GM18505 (cell line): ENCODE measurements around the gene NDOR1.
A peak's percentile ranks its signal among the peaks of the same experiment; 100 is the strongest.

Source experiments
- ATAC-seq: cut with Tn5 transposase; IDR thresholded peaks from one replicate; pipeline ENCODE4 v1.9.1; 2021; ENCODE audit not compliant: unreplicated experiment
- POLR2A ChIP-seq: IDR thresholded peaks from 4 replicates; pipeline ENCODE4 v1.6.1; 2011; ENCODE audit warnings: borderline replicate concordance; ENCODE audit not compliant: insufficient read depth, insufficient read length; ENCODE audit errors: extremely low read depth

Gene NDOR1

DNA sequence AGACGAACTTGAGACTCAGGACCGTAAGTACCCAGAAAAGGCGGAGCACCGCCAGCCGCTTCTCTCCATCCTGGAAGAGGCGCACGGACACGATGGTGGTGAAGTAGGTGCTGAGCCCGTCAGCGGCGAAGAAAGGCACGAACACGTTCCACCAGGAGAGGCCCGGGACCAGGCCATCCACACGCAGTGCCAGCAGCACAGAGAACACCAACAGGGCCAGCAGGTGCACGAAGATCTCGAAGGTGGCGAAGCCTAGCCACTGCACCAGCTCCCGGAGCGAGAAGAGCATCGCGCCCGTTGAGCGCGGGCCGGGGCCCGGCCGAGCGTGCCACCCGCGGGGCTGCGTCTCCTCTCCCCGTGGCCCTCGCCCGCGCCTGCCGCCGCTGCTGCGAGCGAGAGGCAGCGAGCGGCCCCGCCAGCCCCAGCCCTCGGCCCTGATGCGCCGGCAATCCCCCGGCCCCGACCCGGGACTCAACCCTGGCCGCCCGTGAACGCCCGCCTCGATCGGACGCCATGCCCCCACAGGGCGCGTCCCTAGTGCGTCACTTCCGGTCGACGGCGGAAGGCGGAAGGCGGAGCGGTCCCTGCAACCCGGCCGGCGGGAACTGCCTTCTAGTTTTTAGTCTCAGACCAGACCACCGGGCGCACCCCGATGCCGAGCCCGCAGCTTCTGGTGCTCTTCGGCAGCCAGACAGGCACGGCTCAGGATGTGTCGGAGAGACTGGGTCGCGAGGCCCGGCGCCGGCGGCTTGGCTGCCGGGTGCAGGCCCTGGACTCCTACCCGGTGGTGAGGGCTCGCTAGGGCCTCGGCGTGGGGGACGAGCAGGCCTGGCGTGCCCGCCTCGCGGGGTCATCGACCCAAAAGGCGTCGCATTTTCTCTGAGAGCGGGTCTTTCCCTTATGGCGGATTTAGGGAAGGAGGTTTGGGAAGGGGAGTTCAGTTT, at the start of gene NDOR1, which contains the start of gene TMEM203:
Gene NDOR1, plus strand, starts transcription at position 575 of the 944 bp plus-strand sequence. Its CDS starts 78 bp downstream, at position 653.
Gene TMEM203, minus strand, starts transcription at position 523 of the 944 bp plus-strand sequence. Its CDS starts 234 bp downstream, at position 289.
- peak; percentile 89 for TF ChIP-seq POLR2A
- peak; percentile 39 for ATAC-seq

DNA sequence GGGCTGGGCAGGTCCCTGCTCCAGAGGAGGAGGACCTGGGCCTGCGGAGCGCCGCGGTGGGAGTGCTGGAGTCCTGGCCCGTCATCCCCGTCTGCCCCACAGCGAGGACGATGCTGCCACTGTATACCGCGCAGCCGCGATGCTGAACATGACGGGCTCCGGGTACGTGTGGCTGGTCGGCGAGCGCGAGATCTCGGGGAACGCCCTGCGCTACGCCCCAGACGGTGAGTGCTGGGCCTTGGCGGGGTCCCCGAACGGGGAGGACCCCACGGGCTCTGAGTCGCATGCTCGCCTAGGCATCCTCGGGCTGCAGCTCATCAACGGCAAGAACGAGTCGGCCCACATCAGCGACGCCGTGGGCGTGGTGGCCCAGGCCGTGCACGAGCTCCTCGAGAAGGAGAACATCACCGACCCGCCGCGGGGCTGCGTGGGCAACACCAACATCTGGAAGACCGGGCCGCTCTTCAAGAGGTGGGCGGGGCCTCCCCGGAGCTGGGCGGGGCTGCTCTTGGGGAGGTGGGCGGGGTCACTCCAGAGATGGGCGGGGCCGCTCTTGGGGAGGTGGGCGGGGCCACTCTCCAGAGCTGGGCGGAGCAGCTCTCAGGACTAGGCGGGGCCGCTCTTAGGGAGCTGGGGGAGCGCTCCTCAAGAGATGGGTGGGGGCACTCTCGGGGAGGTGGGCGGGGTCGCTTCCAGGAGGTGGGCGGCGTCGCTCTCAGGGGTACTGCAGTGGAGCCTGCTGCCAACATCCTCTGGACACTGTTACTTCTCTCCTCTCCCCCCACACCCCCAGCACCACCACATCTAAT, 48.7 kb upstream of the NDOR1 start:
- ATAC-seq, result no peak
- no peak for TF ChIP-seq POLR2A

DNA sequence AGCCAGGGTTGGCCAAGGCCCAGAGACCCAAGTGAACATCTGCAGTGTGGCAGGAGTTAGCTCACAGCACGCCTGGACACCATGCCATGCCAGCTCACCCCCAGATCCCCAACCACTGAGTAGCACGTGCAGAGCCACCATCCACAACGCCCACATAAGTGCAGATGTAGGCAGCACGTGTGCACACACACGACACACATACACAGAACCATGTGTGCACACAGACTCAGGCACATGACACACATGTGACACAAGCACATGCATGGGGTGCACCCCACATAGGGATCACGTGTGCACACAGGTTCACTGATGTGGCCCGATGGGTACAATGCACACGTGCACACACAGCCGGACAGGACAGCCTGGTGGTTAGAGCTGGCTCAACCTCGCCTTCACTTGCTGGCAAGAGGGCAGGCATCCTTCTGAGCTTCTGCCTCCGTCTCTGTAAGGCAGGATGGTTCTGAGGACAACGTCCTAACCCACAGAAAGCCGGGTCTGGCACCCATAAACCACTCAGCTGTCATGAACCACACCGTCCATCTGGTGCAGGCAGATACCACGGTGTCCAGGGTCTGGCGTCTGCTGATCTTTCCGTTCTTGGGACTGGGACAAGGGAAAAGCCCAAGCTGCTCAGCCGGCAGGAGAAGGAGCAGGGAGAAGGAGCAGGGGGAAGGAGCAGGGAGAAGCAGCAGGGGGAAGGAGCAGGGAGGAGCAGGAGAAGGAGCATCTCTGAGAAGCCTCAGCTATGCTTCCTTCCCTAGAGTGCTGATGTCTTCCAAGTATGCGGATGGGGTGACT, 47.7 kb upstream of the NDOR1 start:
- ATAC-seq, result no peak
- no peak for TF ChIP-seq POLR2A

DNA sequence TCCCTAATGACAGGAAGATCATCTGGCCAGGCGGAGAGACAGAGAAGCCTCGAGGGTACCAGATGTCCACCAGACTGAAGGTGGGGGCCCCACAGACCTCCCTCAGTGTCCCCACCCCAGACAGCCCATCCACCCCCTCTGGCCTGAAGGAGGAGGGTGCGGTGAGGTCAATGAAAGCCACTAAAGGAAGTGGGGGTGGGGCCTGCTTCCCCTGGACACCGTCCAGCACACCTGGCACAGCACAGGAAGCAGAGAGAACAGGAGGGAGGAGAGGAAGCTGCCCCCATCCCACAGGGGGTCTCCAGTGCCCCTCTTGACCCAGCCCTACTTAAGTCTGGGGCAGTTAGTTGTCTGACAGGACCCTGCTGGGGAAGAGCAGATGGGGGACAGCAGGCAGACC, 46.9 kb upstream of the NDOR1 start:
- ATAC-seq, result no peak

DNA sequence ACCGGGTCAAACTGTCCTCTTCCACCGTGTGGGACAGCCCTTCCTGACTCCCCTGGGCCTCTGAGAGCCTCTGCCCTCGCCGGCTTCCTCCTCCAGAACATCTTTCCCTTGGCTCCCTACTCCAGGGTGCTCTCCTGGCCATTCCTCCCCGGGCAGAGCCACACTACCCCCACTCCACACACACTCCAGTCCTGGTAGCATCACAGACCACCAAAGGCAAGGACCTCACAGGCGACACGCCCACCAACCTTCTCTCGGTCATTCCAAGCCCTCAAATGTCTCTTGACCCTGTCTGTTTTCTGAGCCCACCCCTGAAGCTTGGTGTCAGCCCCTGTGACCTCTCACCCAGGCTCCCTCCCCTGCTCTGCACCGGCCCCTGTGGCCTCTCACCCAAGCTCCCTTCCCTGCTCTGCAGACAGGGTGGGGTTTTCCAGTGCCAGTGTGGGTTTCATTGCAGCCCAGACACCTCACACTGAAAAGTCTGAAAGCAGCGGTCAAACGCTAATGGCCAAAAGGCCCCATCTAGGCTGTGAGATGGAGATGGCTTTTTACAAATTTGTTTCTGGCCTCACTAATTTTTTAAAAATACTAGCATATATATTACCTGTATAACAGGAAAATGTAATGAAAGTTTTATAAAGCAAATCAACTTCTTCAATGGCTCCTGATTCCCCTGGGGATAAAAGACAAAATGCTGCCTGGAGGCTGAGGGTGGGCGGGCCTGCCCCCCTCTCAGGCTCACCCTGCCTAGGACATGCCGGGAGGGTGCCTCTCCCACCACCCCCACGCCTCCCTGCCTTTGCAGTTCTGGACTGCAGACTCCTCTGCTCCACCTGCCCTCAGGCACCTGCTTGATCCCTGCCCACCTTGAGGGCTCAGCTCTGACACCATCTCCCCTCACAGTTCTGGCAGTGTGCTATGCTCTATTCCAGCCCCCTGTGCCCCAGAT, 46.1 kb upstream of the NDOR1 start:
- TF ChIP-seq POLR2A, result no peak
- ATAC-seq, result no peak

More for the DNA sequence above, 46.9 kb upstream of the NDOR1 start:
- no peak for TF ChIP-seq POLR2A

DNA sequence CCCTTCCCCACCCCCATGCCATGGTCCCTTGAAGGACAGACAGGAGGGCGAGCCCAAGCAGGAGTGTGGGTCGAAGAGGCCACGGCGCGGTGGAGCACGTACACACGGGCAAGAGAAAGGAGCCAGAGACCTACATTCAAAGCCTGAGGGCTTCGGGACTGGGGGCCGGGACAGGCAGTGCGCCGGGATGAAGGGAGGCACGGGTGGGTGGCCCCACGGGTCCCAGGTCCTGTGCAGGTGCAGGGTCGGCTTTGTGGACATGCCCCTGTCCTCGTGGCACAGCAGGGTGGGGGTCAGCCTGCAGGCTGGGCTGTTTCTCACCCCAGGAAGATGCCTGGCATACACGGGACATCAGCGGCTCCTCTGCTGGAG, 45.5 kb upstream of the NDOR1 start:
- no peak for TF ChIP-seq POLR2A
- no peak for ATAC-seq

DNA sequence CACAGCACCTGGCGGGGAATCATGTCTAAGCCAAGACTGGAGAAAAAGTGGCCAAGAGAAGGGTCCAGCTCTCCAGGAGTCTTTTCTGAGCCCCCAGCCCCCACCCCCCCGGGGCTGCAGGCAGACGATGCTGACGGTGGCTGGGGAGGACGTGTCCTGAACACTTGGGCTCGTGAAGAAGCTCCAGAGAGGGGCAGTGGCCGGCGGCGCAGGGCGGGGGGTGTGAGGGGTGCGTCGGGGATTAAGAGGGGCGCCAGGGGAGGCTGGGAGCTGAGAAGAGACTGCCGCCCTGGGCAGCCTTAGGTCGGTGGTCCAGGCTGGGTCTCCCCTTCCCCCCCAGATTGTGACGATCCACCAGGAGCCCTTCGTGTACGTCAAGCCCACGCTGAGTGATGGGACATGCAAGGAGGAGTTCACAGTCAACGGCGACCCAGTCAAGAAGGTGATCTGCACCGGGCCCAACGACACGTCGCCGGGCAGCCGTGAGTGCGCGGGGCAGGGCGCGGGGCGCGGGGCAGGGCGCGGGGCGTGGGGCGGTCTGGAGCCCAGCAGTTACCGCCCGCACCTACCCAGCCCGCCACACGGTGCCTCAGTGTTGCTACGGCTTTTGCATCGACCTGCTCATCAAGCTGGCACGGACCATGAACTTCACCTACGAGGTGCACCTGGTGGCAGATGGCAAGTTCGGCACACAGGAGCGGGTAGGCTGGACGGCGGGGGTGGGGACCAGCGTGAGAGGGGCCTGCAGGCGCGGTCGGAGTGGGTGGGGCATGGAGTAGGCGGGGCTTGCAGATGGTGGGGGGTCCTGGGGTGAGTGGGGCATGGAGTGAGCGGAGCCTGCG, 44.6 kb upstream of the NDOR1 start:
- no peak for ATAC-seq

DNA sequence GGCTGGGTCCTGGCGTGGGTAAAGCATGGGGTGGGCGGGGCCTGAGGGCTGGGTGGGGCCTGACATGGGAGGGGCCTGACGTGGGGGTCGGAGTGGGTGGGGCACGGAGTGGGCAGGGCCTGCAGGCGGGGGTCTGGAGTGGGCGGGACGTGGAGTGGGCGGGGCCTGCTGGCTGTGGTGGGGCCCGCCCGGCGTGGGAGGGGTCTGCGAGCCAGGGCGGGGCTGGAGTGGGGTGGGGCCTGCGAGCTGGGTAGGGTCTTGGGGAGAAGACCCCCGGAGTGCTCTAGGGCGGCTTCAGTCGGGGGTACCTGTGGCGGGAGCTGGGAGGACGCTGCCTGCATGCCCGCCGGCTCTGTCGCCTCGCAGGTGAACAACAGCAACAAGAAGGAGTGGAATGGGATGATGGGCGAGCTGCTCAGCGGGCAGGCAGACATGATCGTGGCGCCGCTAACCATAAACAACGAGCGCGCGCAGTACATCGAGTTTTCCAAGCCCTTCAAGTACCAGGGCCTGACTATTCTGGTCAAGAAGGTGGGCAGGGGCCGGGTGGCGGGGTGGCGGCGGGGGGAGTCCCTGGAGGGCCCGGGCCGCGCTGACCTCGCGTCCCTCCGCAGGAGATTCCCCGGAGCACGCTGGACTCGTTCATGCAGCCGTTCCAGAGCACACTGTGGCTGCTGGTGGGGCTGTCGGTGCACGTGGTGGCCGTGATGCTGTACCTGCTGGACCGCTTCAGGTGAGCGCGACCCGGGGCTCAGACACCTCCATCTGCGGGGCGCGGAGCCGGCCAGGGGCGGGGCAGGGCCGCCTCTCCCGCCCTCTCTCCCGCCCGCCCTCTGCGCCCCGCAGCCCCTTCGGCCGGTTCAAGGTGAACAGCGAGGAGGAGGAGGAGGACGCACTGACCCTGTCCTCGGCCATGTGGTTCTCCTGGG, 43.7 kb upstream of the NDOR1 start:
- no peak for TF ChIP-seq POLR2A
- no peak for ATAC-seq

More for the DNA sequence above, 44.6 kb upstream of the NDOR1 start:
- TF ChIP-seq POLR2A, result no peak

DNA sequence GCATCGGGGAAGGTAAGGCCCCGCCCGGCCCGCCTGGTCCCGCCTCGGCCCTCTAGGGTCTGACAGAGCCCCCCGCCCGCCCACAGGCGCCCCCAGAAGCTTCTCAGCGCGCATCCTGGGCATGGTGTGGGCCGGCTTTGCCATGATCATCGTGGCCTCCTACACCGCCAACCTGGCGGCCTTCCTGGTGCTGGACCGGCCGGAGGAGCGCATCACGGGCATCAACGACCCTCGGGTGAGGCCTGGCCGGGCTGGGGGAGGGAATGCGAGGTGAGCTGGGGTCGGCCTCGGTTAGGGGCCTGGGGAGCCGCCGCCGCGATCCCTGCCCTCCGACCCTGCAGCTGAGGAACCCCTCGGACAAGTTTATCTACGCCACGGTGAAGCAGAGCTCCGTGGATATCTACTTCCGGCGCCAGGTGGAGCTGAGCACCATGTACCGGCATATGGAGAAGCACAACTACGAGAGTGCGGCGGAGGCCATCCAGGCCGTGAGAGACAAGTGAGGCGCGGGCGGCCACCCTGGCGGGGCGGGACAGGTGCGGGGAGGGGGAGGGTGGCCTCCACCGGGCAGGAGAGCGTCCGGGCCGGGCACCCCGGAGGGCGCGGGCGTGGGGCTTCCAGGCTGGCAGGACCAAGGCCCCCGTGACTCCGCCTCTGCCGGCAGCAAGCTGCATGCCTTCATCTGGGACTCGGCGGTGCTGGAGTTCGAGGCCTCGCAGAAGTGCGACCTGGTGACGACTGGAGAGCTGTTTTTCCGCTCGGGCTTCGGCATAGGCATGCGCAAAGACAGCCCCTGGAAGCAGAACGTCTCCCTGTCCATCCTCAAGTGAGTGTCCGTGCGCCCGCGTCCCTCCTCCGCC, 42.8 kb upstream of the NDOR1 start:
- TF ChIP-seq POLR2A, result no peak

More for the DNA sequence above, 42.8 kb upstream of the NDOR1 start:
- ATAC-seq, result no peak
